Activated naive CD8-positive, alpha-beta T cell treated with anti-CD3 and anti-CD28 coated beads, Interleukin-2, amount 10 ng/mL, durations not matched to agents 7 days and 5 days (primary cell): ENCODE data around the gene MTCH2. TPM values are rescaled to one million over a fixed set of nuclear protein-coding genes. Genes with fewer than 3 reads are reported as not detected.

ENCODE experiments used
- ATAC-seq: fragments of 150-1000 bp; cut with Tn5 transposase; one replicate; pipeline ENCODE4 v1.10.0; 2021; ENCODE audit warnings: low read depth, moderate library complexity
- POLR2A ChIA-PET: fragments of 350-600 bp; sonication (Branson Sonifier 250); formaldehyde crosslinking; loops from one replicate; lab custom pipeline; 2021; ENCODE audit warnings: antibody characterized with exemption; lab: Charles Lee
- DNase-seq: peaks from one replicate; pipeline ENCODE4 v3.0.0; 2021
- H3K27ac Mint-ChIP-seq: one replicate; pipeline ENCODE4 v1.8.0; 2022; ENCODE audit warnings: mild to moderate bottlenecking, mixed read lengths
- H3K27me3 Mint-ChIP-seq: one replicate; pipeline ENCODE4 v1.8.0; 2022; ENCODE audit warnings: mild to moderate bottlenecking, moderate library complexity, mixed read lengths
- H3K36me3 Mint-ChIP-seq: one replicate; pipeline ENCODE4 v1.8.0; 2021; ENCODE audit warnings: mild to moderate bottlenecking, mixed read lengths
- H3K4me1 Mint-ChIP-seq: one replicate; pipeline ENCODE4 v1.8.0; 2021; ENCODE audit warnings: mixed read lengths
- H3K4me3 Mint-ChIP-seq: one replicate; pipeline ENCODE4 v1.8.0; 2022; ENCODE audit warnings: mild to moderate bottlenecking, moderate library complexity, mixed read lengths
- H3K9me3 Mint-ChIP-seq: one replicate; pipeline ENCODE4 v1.8.0; 2021; ENCODE audit warnings: mixed read lengths
- total RNA-seq, 2 experiments: library from RNA; stranded (reverse); gene quantifications; one replicate each; pipeline ENCODE4 v1.2.3, GENCODE V29; 2021

Gene MTCH2
- total RNA-seq, 2 experiments from 2014 or later, result 61.4 to 66.8 TPM

- Mint-ChIP-seq H3K9me3 (no peaks in the 10 kb centered on the region), H3K4me3 (peak within 1 kb of the TSS; percentile 37), H3K27me3 (peaks cover 44% of the 10 kb centered on the region), H3K27ac (no peak within 1 kb of the TSS), H3K36me3 (no peaks in the 10 kb centered on the region), H3K4me1 (peaks cover 13% of the 10 kb centered on the region)
- ATAC-seq, result no peak
- POLR2A ChIA-PET, result interaction anchor here (0.7 kb wide), 1 partner anchor 9 kb away, joined by 5 read pairs; no protein-coding TSS in a partner anchor
- DNase-seq, result peak; percentile 32
Observed at GRCh38 chr11:47593934-47594855, 48.2 kb downstream of the MTCH2 start, which contains the start of gene C1QTNF4. Gene C1QTNF4 (minus strand): TSS chr11:47594411. CDS start chr11:47590810, 3,601 bp downstream.

GRCh38 chr11:47593492-47593933 lies 48.8 kb downstream of the MTCH2 start:
- H3K27me3 Mint-ChIP-seq, result peaks cover 40% of the 10 kb centered on the region
- no peaks in the 10 kb centered on the region for H3K9me3 Mint-ChIP-seq
- H3K4me1 Mint-ChIP-seq, result peaks cover 13% of the 10 kb centered on the region
- DNase-seq (no peak), ATAC-seq (no peak)
- peak overlapping the region; percentile 37 for H3K4me3 Mint-ChIP-seq
- POLR2A ChIA-PET, result interaction anchor here (0.7 kb wide), 1 partner anchor 8 kb away, joined by 5 read pairs; no protein-coding TSS in a partner anchor
- H3K27ac Mint-ChIP-seq, result no peak overlapping the region
- H3K36me3 Mint-ChIP-seq, result no peaks in the 10 kb centered on the region

DNA sequence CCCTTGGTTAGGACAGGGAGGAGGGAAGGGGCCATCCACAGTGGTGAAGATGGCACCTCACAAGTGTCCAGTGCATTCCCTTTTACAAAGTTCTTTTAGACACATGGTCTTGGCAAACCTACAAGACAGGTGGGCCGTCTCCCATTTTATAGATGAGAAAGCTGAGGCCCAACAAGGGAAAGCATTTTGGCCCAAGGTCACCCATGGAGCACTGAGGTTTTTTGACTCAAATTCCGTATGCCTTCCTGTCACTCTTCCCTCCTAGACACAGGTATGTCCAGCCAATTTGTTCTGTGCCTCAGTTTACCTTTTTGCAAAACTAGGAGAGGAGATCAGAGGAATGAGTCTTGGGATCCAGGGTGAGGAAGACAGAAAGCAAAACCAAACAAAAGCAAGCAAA lies 49.4 kb downstream of the MTCH2 start:
- H3K27ac Mint-ChIP-seq, result no peak overlapping the region
- peaks cover 16% of the 10 kb centered on the region for H3K4me1 Mint-ChIP-seq
- POLR2A ChIA-PET, result interaction anchor here (0.6 kb wide), 1 partner anchor 238 kb away, joined by 3 read pairs; no protein-coding TSS in a partner anchor
- peaks cover 40% of the 10 kb centered on the region for H3K27me3 Mint-ChIP-seq
- DNase-seq (no peak), ATAC-seq (no peak)
- H3K4me3 Mint-ChIP-seq, result no peak overlapping the region
- no peaks in the 10 kb centered on the region for H3K9me3 Mint-ChIP-seq
- H3K36me3 Mint-ChIP-seq, result no peaks in the 10 kb centered on the region

- H3K9me3 Mint-ChIP-seq, result no peaks in the 10 kb centered on the region
- peak; percentile 5 for ATAC-seq
- H3K4me1 Mint-ChIP-seq, result peaks cover 18% of the 10 kb centered on the region
- peak overlapping the region; percentile 46 for H3K27ac Mint-ChIP-seq
- POLR2A ChIA-PET, result interaction anchor here (0.6 to 1.3 kb wide), 3 partner anchors 14 to 239 kb away, joined by 3 to 6 read pairs (median 6); partner anchors contain the start of genes KBTBD4, NDUFS3 and PTPMT1
- peak overlapping the region; percentile 23 for H3K4me3 Mint-ChIP-seq
- H3K36me3 Mint-ChIP-seq, result no peaks in the 10 kb centered on the region
- H3K27me3 Mint-ChIP-seq, result peaks cover 40% of the 10 kb centered on the region
- DNase-seq, result no peak
Observed at GRCh38 chr11:47592251-47592650, 50.1 kb downstream of the MTCH2 start.

GRCh38 chr11:47591764-47592163 lies 50.6 kb downstream of the MTCH2 start:
- Mint-ChIP-seq H3K4me3 (peak overlapping the region; percentile 23), H3K9me3 (no peaks in the 10 kb centered on the region), H3K4me1 (peaks cover 18% of the 10 kb centered on the region), H3K27ac (peak overlapping the region; percentile 46), H3K27me3 (peaks cover 39% of the 10 kb centered on the region), H3K36me3 (no peaks in the 10 kb centered on the region)
- DNase-seq, result no peak
- ATAC-seq, result peak; percentile 53
- POLR2A ChIA-PET, result interaction anchor here (1.2 to 1.3 kb wide), 2 partner anchors 13 to 26 kb away, joined by 6 read pairs; partner anchors contain the start of genes KBTBD4, NDUFS3 and PTPMT1

GRCh38 chr11:47589977-47590861 lies 52.1 kb downstream of the MTCH2 start:
- Mint-ChIP-seq H3K4me1 (peaks cover 23% of the 10 kb centered on the region), H3K27ac (no peak overlapping the region), H3K4me3 (no peak overlapping the region), H3K27me3 (peaks cover 28% of the 10 kb centered on the region), H3K36me3 (no peaks in the 10 kb centered on the region), H3K9me3 (no peaks in the 10 kb centered on the region)
- POLR2A ChIA-PET, result no interaction called here
- ATAC-seq, result no peak
- DNase-seq, result no peak

DNA sequence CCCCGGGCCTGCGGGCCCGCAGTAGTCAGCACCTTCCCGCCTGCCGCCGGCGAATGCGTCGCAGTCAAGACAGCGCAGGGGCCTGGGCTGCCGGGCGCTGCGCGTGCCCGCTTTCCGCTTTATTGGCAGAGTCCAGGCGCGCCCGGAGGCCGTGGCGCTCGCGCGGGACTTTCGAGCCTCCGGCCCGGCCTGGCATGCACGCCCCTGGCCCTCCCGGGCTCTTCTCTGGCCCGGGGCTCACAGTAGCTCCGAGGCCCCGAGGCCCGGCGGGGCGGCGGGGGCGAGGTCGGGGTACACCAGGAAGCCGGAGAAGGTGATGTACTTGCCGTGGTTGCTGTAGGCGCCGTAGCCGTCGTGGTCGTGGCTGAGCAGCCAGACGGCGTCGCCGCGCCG lies 52.8 kb downstream of the MTCH2 start:
- no peaks in the 10 kb centered on the region for H3K9me3 Mint-ChIP-seq
- H3K27ac Mint-ChIP-seq, result no peak overlapping the region
- DNase-seq (no peak), ATAC-seq (no peak)
- H3K27me3 Mint-ChIP-seq, result peaks cover 23% of the 10 kb centered on the region
- peaks cover 23% of the 10 kb centered on the region for H3K4me1 Mint-ChIP-seq
- H3K36me3 Mint-ChIP-seq, result peaks cover under 1% of the 10 kb centered on the region
- no peak overlapping the region for H3K4me3 Mint-ChIP-seq
- POLR2A ChIA-PET, result no interaction called here

DNA sequence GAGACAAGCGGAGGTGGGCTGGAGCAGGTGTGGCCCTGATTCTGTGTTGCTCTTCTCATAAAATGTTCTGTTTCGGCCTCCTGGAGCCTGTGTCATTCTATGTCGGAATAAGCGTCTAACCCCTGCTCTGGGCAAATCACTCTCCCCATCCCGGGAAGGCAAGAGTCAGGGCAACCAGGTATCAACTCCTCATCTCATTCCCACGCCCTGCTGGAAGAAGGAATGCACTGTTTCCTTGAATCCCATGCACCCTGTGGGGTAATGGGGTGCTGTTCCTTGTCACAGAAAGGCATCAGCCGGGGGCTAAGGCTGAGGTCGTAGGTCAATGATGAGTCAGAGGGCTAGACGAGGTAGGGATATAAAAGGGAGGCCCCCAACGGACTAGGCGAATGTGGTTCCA lies 53.2 kb downstream of the MTCH2 start:
- Mint-ChIP-seq H3K36me3 (peaks cover 4% of the 10 kb centered on the region), H3K27me3 (peaks cover 20% of the 10 kb centered on the region), H3K27ac (no peak overlapping the region), H3K4me1 (peaks cover 23% of the 10 kb centered on the region), H3K4me3 (no peak overlapping the region), H3K9me3 (no peaks in the 10 kb centered on the region)
- no peak for DNase-seq
- POLR2A ChIA-PET, result no interaction called here
- no peak for ATAC-seq

GRCh38 chr11:47587723-47588326 lies 54.5 kb downstream of the MTCH2 start:
- POLR2A ChIA-PET, result interaction anchor here (0.6 to 2.1 kb wide), 2 partner anchors 9 to 23 kb away, joined by 3 to 8 read pairs; partner anchors contain the start of genes KBTBD4, NDUFS3 and PTPMT1
- Mint-ChIP-seq H3K36me3 (peaks cover 10% of the 10 kb centered on the region), H3K4me1 (peaks cover 20% of the 10 kb centered on the region), H3K9me3 (no peaks in the 10 kb centered on the region), H3K27me3 (peaks cover 8% of the 10 kb centered on the region), H3K4me3 (no peak overlapping the region), H3K27ac (no peak overlapping the region)
- DNase-seq, result no peak
- ATAC-seq, result no peak

GRCh38 chr11:47587039-47587716 lies 55.2 kb downstream of the MTCH2 start:
- H3K36me3 Mint-ChIP-seq, result peaks cover 13% of the 10 kb centered on the region
- peak overlapping the region; percentile 64 for H3K27ac Mint-ChIP-seq
- no peak overlapping the region for H3K4me3 Mint-ChIP-seq
- ATAC-seq (no peak), DNase-seq (no peak)
- POLR2A ChIA-PET, result interaction anchor here (0.6 to 2.1 kb wide), 2 partner anchors 8 to 22 kb away, joined by 3 to 8 read pairs; partner anchors contain the start of genes KBTBD4, NDUFS3 and PTPMT1
- H3K9me3 Mint-ChIP-seq, result no peaks in the 10 kb centered on the region
- peaks cover 16% of the 10 kb centered on the region for H3K4me1 Mint-ChIP-seq
- peaks cover 3% of the 10 kb centered on the region for H3K27me3 Mint-ChIP-seq

DNA sequence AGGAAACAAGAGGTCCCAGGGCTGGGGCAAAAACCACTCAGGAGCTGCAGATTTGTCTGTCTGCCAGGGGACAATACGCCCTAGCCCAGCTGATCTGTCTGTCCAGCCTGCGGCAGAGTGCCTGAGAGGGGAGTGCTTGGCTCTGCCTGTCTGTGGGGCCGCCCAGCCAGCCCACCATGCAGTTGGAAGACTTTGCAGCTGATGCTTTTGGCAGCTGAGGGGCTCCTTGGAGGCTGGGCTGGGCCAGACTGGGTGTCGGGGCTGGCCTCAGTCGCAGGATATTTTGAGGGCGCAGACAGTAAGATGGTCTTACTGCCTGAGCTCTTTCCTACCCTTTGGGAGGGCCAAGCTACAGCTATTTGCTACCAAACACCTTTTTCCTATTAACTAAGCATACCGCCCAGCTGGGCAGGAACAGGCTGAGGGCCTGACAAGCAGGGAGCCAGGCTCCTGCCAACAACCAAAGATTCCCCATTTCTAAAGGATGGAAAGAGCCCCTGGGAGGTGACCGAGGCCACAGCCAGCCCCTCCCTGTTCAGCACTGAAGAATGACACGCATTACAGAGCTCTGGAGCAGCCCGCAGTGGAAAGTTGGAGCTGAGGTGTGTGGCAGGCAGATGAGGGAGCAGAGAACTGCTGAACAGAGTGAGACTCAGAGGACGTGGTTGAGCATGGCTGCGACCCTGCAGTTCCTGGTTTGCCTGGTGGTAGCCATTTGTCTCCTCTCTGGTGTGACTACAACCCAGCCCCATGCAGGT lies 56.1 kb downstream of the MTCH2 start, which contains the start of gene FAM180B:
Gene FAM180B, plus strand, starts transcription at position 581 of the 758 bp plus-strand sequence. Its CDS starts 91 bp downstream, at position 672.
- peak; percentile 23 for ATAC-seq
- DNase-seq, result no peak
- H3K27ac Mint-ChIP-seq, result peak within 1 kb of the TSS; percentile 64
- no peaks in the 10 kb centered on the region for H3K27me3 Mint-ChIP-seq
- no peaks in the 10 kb centered on the region for H3K9me3 Mint-ChIP-seq
- POLR2A ChIA-PET, result interaction anchor here (2.1 kb wide), 1 partner anchor 21 kb away, joined by 8 read pairs; the partner anchor contains the start of gene PTPMT1
- no peak within 1 kb of the TSS for H3K4me3 Mint-ChIP-seq
- peaks cover 10% of the 10 kb centered on the region for H3K4me1 Mint-ChIP-seq
- H3K36me3 Mint-ChIP-seq, result peaks cover 18% of the 10 kb centered on the region
